Eye (tissue), 1 donor: ENCODE measurements around the gene HSPA14.
A peak's percentile ranks its signal among the peaks of the same experiment; 100 is the strongest.
"Not testable (repeated sequence)": the region's sequence is repeated elsewhere in the genome, so short reads cannot be mapped to it uniquely, and the experiment has no call there.

ENCODE experiments used
- DNase-seq: peaks from one replicate; pipeline ENCODE4 v3.0.0-alpha.2; 2015

Gene HSPA14, protein sequence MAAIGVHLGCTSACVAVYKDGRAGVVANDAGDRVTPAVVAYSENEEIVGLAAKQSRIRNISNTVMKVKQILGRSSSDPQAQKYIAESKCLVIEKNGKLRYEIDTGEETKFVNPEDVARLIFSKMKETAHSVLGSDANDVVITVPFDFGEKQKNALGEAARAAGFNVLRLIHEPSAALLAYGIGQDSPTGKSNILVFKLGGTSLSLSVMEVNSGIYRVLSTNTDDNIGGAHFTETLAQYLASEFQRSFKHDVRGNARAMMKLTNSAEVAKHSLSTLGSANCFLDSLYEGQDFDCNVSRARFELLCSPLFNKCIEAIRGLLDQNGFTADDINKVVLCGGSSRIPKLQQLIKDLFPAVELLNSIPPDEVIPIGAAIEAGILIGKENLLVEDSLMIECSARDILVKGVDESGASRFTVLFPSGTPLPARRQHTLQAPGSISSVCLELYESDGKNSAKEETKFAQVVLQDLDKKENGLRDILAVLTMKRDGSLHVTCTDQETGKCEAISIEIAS

GRCh38 chr10:14837757-14838581 lies at the start of gene HSPA14, which contains the start of the genes CDNF and MSANTD7:
TSS of gene HSPA14 (plus strand) at chr10:14838306. CDS start at chr10:14838403, 97 bp downstream.
TSS of gene CDNF (minus strand) at chr10:14838037. CDS start at chr10:14837946, 91 bp downstream.
TSS of gene MSANTD7 (plus strand) at chr10:14838306. CDS start at chr10:14842285, 3,979 bp downstream.
- peak; percentile 100 for DNase-seq

GRCh38 chr10:14798636-14799035 lies 39.5 kb upstream of the HSPA14 start:
- DNase-seq, result no peak

DNA sequence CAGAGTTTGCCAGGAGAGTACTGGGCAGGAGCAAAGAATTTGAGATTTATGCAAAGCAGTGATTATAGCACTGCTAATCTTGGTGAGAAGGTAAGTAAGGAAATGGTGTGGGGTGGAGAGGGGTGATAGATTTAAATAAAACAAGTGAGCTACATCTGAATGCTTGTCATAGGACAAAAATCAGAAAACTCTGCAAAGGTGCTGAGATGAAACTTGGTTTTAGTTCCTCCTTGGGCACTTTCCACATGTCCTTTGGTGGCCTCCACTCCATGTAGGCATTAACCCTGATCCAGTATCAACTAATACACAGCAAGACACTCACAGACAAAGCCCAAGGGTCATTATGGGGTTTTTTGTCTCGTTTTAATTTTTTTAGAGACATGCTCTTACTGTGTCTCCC lies 37.7 kb upstream of the HSPA14 start:
- DNase-seq, result no peak

DNA sequence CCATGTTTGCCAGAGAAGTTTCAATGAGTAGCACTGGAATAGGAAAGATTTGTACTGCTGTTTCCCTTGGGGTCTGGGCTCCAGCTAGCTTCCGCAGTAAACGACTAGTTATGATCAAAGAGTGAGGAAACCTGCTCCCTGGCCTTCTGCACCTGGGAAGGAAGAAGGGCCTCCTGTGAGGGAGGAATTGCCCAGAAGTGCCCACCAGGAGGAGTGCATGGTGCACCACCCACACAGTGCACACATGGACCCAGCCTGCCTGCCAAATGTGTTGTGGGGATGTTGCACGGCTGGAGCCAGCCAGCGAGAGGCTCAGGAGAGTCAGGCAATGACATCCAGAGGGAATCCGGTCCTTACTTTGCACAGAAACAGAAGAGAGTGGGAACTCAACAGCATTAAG lies 36.4 kb upstream of the HSPA14 start:
- no peak for DNase-seq

DNA sequence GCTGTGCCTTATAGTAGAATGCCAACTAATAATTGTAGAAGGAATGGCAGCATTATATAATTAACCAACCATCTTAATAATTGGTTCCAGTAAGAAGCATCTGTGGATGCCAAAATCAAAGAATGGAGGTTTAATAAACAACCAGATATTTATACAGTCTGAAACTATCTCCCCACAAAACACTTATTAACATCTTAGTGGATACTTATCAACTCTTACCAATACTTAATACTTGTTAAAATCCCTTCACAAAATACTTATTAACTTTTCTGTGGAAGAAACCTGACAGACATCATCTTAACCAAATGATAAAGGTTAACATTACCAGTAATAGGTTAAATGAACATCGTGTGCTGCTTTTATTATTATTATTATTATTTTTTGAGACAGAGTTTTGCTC lies 34.3 kb upstream of the HSPA14 start:
- no peak for DNase-seq

DNA sequence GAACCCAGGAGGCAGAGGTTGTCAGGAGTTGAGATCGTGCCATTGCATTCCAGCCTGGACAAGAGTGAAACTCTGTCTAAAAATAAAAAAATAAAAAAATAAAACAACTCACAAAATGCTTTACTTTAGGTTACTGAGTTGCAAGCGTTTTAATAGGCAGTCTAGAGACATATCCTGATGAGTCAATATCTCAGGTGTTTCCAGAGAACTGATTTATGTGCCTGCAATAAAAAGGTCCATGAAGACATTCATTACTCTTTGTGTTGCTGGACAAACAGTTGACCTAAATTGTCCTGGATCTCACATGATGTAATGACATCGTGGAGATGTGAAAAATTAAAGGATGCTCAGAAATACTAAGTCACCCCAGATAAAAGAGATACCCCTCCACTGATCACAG lies 31.8 kb upstream of the HSPA14 start:
- DNase-seq, result no peak

DNA sequence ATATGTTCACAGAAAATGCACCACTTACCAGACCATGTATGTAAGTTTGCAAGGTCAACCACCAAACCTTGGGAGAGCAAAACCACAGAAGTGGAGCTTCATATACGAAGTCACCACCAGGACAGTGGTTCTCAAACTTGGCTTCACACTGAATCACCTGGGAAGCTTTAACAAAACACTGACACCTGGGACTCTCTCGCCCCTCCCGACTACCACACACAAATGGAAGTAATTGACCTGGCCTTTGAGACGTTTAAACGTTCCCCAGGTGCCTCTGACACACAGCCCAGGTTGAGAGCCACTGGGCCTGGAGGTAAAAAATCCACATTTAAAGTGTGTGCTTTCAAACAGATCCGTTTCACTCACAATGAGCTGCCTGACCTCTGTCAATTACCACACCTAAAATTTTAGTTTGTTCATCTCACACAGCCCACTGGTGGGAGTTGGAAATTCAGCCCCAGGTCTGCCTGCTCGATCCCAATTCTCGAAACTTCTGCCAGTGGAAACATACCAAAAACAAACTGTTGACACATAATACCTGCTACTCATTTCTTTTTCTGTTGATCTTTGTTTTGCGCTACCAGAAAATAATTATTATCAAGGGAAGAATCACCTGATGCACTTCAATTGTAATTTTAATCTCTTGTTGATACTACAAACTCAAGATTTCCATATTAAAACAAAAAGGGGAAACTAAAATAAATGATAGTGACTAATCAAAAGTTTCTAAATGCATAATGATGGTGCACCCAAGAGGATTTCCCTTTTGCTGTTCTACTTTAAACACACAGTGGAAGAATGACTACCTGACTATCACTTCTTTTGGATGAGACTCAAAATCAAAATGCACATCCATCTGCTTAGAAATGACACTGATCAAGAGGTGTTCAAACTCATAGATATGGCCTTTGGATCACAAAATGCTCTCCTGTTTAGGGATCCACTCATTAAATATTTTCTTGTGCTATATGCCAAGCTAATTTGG lies 26.8 kb upstream of the HSPA14 start:
- no peak for DNase-seq

DNA sequence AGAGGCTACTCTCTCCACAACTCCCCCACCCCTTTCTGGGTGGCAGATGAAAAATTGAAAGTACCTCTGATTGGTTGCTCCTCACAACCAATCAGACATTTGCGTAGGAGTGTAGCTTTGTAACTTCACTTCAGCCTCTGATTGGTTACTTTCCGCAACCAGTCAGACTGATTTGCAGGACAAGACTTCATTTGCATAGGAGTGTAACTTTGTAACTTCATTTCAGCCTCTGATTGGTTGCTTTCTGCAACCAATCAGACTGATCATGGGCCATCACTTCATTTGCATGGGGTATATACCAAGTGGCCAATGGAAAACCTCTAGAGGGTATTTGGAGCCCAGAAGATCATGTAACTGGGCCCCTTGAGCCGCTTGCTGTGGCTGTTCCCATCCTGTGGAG lies 25.8 kb upstream of the HSPA14 start:
- DNase-seq, result no peak

DNA sequence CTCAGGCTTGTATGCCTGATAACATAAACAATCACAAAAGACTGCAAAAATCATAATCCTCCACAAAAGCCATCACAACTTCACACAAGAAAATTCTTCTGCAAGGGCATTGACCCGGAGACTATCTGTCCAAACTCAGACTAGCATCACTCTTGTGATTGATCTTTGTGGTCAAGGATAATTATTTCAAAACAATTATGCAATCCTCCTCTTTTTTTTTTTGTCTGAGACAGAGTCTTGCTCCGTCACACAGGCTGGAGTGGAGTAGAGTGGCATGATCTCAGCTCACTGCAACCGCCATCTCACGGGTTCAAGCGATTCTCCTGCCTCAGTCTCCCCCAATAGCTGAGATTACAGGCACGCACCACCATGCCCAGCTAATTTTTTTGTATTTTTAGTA lies 22.4 kb upstream of the HSPA14 start:
- no peak for DNase-seq

GRCh38 chr10:14816717-14817116 lies 21.4 kb upstream of the HSPA14 start:
- not testable (repeated sequence) for DNase-seq

GRCh38 chr10:14820010-14820774 lies 17.9 kb upstream of the HSPA14 start:
- no peak for DNase-seq

DNA sequence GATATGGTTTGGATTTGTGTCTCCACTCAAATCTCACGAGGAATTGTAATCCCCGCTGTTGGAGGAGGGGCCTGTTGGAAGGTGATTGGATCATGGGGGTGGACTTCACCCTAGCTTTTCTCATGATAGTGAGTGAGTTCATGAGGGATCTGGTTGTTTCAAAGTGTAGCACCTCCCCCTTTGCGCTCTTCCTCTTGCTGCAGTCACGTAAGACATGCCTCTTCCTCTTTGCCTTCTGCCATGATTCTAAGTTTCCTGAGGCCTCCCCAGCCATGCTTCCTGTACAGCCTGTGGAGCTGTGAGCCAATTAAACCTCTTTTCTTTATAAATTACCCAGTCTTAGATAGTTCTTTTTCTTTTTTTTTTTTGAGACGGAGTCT lies 17.3 kb upstream of the HSPA14 start:
- no peak for DNase-seq

- DNase-seq, result no peak
Measured at GRCh38 chr10:14821635-14822375, 16.3 kb upstream of the HSPA14 start.

GRCh38 chr10:14822879-14823755 lies 15.0 kb upstream of the HSPA14 start:
- DNase-seq, result peak; percentile 70

DNA sequence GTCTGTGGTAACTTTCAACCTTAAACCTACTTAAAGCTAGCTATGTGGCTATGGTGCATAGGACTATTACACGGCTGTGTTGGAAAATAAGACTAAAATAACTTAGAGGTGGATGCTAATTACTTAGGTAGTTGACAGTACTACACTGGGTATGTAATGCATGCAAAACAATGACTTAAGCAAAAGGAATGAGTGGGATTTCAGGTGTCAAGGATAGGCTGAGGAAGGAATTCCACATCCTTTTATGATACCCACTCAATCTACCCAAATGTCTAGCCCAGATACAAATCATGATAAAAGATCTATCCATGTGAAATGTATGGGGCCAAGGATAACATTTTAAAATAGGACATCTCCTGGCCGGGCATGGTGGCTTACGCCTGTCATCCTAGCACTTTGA lies 14.1 kb upstream of the HSPA14 start:
- DNase-seq, result no peak

DNA sequence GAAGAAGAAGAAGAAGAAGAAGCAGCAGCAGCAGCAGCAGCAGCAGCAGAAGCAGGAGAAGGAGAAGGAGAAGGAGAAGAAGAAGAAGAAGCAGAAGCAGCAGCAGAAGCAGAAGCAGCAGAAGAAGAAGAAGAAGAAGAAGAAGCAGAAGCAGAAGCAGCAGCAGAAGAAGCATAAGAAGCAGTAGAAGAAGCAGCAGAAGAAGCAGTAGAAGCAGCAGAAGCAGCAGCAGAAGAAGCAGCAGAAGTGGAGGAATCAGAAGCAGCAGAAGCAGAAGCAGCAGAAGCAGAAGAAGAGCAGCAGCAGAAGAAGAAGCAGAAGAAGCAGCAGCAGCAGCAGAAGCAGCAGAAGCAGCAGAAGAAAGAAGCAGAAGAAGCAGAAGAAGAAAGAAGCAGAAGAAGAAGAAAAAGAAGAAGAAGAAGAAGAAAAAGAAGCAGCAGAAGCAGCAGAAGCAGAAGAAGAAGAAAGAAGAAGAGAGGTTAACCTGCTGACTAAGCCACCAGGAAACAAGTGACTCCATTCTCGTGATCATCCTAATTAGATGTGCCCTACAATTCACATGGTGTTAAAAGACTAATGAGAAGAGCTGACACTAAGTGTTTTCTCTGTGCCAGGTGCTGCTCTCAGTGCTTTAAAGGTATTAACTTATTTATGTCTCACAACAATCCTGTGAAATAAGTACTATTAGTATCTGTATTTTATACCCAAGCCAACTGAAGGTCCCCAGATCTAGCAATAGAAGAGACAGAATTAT lies 11.9 kb upstream of the HSPA14 start:
- DNase-seq, result no peak

- no peak for DNase-seq
Measured at GRCh38 chr10:14833106-14833505, 5.0 kb upstream of the HSPA14 start.

DNA sequence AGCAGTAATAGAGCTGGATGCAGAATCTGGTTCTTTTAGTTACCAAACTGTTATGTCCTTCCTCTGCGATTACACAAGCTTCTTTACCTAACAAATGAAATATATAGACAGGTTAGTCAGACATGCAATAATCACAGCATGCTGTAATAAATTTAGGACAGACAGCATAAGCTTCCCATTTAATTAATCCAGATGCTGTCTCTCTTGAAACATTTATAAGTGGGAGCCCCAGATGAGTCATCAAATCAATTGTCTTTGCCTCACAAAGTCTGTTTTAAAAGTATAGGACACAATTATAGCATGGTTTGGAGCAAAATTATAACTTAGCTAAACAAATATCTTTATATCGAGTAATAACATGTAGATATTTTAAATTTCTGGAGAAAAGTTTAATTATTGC lies 1.9 kb upstream of the HSPA14 start:
- peak; percentile 6 for DNase-seq
